ENCODE data around the gene SNRNP25. TPM values are rescaled to one million over a fixed set of nuclear protein-coding genes. Genes with fewer than 3 reads are reported as not detected.

Gene SNRNP25
- total and polyA plus RNA-seq, 9 donors, result 12.8 to 35.7 (median 26.9) TPM

- 90 to 95% (median 90%) methylated on average over 16 of the region's 16 CpGs for WGBS, 3 donors
- TF ChIP-seq EP300 (IDR thresholded peaks at IDR 0.05), result no peak
- no peak for TF ChIP-seq CTCF (IDR thresholded peaks at IDR 0.05)
- no peak for TF ChIP-seq POLR2A (IDR thresholded peaks at IDR 0.05)
- no peak for DNase-seq
Observed at GRCh38 chr16:63466-63865, 9.8 kb downstream of the SNRNP25 start.

GRCh38 chr16:63998-64913, 10.6 kb downstream of the SNRNP25 start:
- intact Hi-C loops (cut with DNase I), result no loop called here
- DNase-seq, result no peak

More at GRCh38 chr16:63466-63865, 9.8 kb downstream of the SNRNP25 start:
- no peak overlapping the region for H3K4me3 ChIP-seq
- H3K4me1 ChIP-seq (ENCODE audit: insufficient read depth), result peaks cover 12% of the 10 kb centered on the region
- intact Hi-C loops (cut with DNase I), result no loop called here
- H3K27ac ChIP-seq, result no peak overlapping the region
- H3K36me3 ChIP-seq, result no peaks in the 10 kb centered on the region
- no peaks in the 10 kb centered on the region for H3K27me3 ChIP-seq
- H3K9me3 ChIP-seq, result no peaks in the 10 kb centered on the region

DNA sequence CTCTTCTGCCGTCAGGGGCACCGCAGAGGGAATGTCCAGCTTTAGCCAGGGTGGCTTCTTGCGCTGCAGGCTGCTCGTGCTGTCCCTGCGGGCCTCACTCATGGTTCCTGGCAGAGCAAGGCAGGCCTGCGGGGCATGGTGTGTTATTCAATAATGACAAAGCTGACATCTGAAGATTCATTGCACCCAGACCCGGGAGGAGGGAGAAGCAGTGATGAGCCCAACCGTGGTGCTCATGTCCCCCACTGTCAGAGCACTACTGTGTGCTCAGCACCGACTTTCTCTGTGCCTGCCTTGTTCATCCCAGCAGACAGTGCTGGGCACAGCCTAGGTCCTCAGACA, 11.3 kb downstream of the SNRNP25 start:
- TF ChIP-seq CTCF (IDR thresholded peaks at IDR 0.05), result no peak
- TF ChIP-seq POLR2A (IDR thresholded peaks at IDR 0.05), result no peak
- no peak for TF ChIP-seq EP300 (IDR thresholded peaks at IDR 0.05)
- H3K4me1 ChIP-seq (ENCODE audit: insufficient read depth), result peaks cover 12% of the 10 kb centered on the region
- DNase-seq, result no peak
- no peak overlapping the region for H3K27ac ChIP-seq
- 80 to 87% (median 86%) methylated on average over 9 of the region's 9 CpGs for WGBS, 3 donors
- no peaks in the 10 kb centered on the region for H3K9me3 ChIP-seq
- H3K27me3 ChIP-seq, result no peaks in the 10 kb centered on the region
- H3K36me3 ChIP-seq, result no peaks in the 10 kb centered on the region
- intact Hi-C loops (cut with DNase I), result no loop called here
- H3K4me3 ChIP-seq, result no peak overlapping the region

More at GRCh38 chr16:63998-64913, 10.6 kb downstream of the SNRNP25 start:
- H3K4me1 ChIP-seq (ENCODE audit: insufficient read depth), result peaks cover 12% of the 10 kb centered on the region
- WGBS, 3 donors, result 89% methylated on average over 25 of the region's 25 CpGs
- H3K27ac ChIP-seq, result no peak overlapping the region
- no peaks in the 10 kb centered on the region for H3K9me3 ChIP-seq
- H3K27me3 ChIP-seq, result no peaks in the 10 kb centered on the region
- H3K4me3 ChIP-seq, result no peak overlapping the region
- TF ChIP-seq CTCF (IDR thresholded peaks at IDR 0.05) (no peak), POLR2A (IDR thresholded peaks at IDR 0.05) (no peak), EP300 (IDR thresholded peaks at IDR 0.05) (no peak)
- no peaks in the 10 kb centered on the region for H3K36me3 ChIP-seq

- Histone ChIP-seq H3K36me3 (no peaks in the 10 kb centered on the region), H3K27me3 (no peaks in the 10 kb centered on the region), H3K9me3 (no peaks in the 10 kb centered on the region), H3K27ac (no peak overlapping the region), H3K4me3 (no peak overlapping the region), H3K4me1 (ENCODE audit: insufficient read depth) (peaks cover 12% of the 10 kb centered on the region)
- intact Hi-C loops (cut with DNase I), result loop anchor here (1.0 to 2.0 kb wide), 3 partner anchors 29 to 32 kb away; no protein-coding TSS in a partner anchor
- 20 to 28% (median 26%) methylated on average over 13 to 17 of the region's 17 CpGs for WGBS, 3 donors
- DNase-seq, result peak; percentile 79 to 90 (median 88)
- TF ChIP-seq EP300 (IDR thresholded peaks at IDR 0.05) (no peak), POLR2A (IDR thresholded peaks at IDR 0.05) (peak; percentile 36), CTCF (IDR thresholded peaks at IDR 0.05) (peak; percentile 88 to 98 (median 98))
Observed at GRCh38 chr16:65745-66144, 12.1 kb downstream of the SNRNP25 start.
